ENCODE measurements around the gene IBTK.
"Not testable (repeated sequence)": the region's sequence is repeated elsewhere in the genome, so short reads cannot be mapped to it uniquely, and the experiment has no call there.

The IBTK gene

GRCh38 chr6:82247505-82248272 lies at the start of gene IBTK:
Gene IBTK, minus strand, starts transcription at chr6:82247744. Its CDS starts 7,258 bp downstream, at chr6:82240486.
- DNase-seq: peak; percentile 98

- DNase-seq: no peak
Observed at GRCh38 chr6:82283771-82284410, 36.3 kb upstream of the IBTK start.

GRCh38 chr6:82281550-82281949 lies 34.0 kb upstream of the IBTK start:
- not testable (repeated sequence) for DNase-seq

- no peak for DNase-seq
Observed at GRCh38 chr6:82277686-82278085, 30.1 kb upstream of the IBTK start.

GRCh38 chr6:82275686-82276085 lies 28.1 kb upstream of the IBTK start:
- no peak for DNase-seq

GRCh38 chr6:82273295-82273694 lies 25.8 kb upstream of the IBTK start:
- no peak for DNase-seq

GRCh38 chr6:82270881-82271635 lies 23.5 kb upstream of the IBTK start:
- DNase-seq: peak; percentile 69

- DNase-seq: no peak
Observed at GRCh38 chr6:82268301-82268846, 20.8 kb upstream of the IBTK start.

GRCh38 chr6:82264824-82265223 lies 17.3 kb upstream of the IBTK start:
- DNase-seq: no peak

GRCh38 chr6:82264321-82264720 lies 16.8 kb upstream of the IBTK start:
- no peak for DNase-seq

GRCh38 chr6:82263916-82264315 lies 16.4 kb upstream of the IBTK start:
- no peak for DNase-seq

GRCh38 chr6:82260997-82261732 lies 13.6 kb upstream of the IBTK start:
- DNase-seq: peak; percentile 45

- DNase-seq: no peak
Observed at GRCh38 chr6:82259389-82259788, 11.8 kb upstream of the IBTK start.

GRCh38 chr6:82257088-82257774 lies 9.7 kb upstream of the IBTK start:
- peak; percentile 38 for DNase-seq

- not testable (repeated sequence) for DNase-seq
Observed at GRCh38 chr6:82254722-82255121, 7.2 kb upstream of the IBTK start.

GRCh38 chr6:82251942-82252341 lies 4.4 kb upstream of the IBTK start:
- peak; percentile 82 for DNase-seq

GRCh38 chr6:82249381-82250253 lies 2.1 kb upstream of the IBTK start:
- DNase-seq: no peak

- DNase-seq: peak; percentile 85
Observed at GRCh38 chr6:82248273-82248735, 760 bp upstream of the IBTK start.

GRCh38 chr6:82246802-82247504 lies 591 bp downstream of the IBTK start:
- DNase-seq: peak; percentile 84

GRCh38 chr6:82246370-82246769 lies 1.2 kb downstream of the IBTK start:
- no peak for DNase-seq

Measured in OCI-M1 (cell line).